HepG2 (cell line): Measurements from ENCODE around the gene MYADML2. TPM values are rescaled to one million over a fixed set of nuclear protein-coding genes. Genes with fewer than 3 reads are reported as not detected.
A peak's percentile ranks its signal among the peaks of the same experiment; 100 is the strongest.

Source experiments
- ELF4 ChIP-seq: sonication (generic); formaldehyde crosslinking; IDR thresholded peaks from 2 replicates; pipeline ENCODE4 v1.5.0; 2020; ENCODE audit warnings: missing genetic modification reagents, mild to moderate bottlenecking, moderate library complexity, borderline replicate concordance
- HDAC6 ChIP-seq: fragments of 200-600 bp; sonication (generic); IDR thresholded peaks from 2 replicates; pipeline ENCODE4 v1.7.0; 2017; ENCODE audit warnings: mild to moderate bottlenecking, antibody characterized with exemption, low read length, low read depth
- IKZF4 ChIP-seq: sonication (generic); formaldehyde crosslinking; IDR thresholded peaks from 2 replicates; pipeline ENCODE4 v1.5.1; 2020; ENCODE audit warnings: borderline replicate concordance, mild to moderate bottlenecking, low read depth, missing genetic modification reagents; ENCODE audit errors: not compliant biosample characterization
- NR2F1 ChIP-seq, 2 experiments: fragments of 450-650 bp in 1 of 2; formaldehyde crosslinking in 1 of 2; IDR thresholded peaks; 2 replicates each; pipeline versions ENCODE4 v1.5.0 to v1.6.1; 2016 to 2020; ENCODE audit warnings: mild to moderate bottlenecking in 1 of 2, missing compliant biosample characterization in 1 of 2, missing genetic modification reagents in 1 of 2, moderate library complexity in 1 of 2
- TARDBP ChIP-seq: sonication (generic); formaldehyde crosslinking; IDR thresholded peaks from 2 replicates; pipeline ENCODE4 v1.8.0; 2022; ENCODE audit warnings: mild to moderate bottlenecking, missing genetic modification reagents
- TEAD2 ChIP-seq: sonication (generic); formaldehyde crosslinking; IDR thresholded peaks from 2 replicates; pipeline ENCODE4 v1.9.0; 2021; ENCODE audit warnings: missing genetic modification reagents
- ZFP36L2 ChIP-seq: sonication (generic); formaldehyde crosslinking; IDR thresholded peaks from 2 replicates; pipeline ENCODE4 v1.4.0; 2020; ENCODE audit warnings: missing genetic modification reagents
- ZNF350 ChIP-seq: sonication (generic); formaldehyde crosslinking; IDR thresholded peaks from 2 replicates; pipeline ENCODE4 v1.4.0; 2020; ENCODE audit warnings: mild to moderate bottlenecking, low read depth, missing genetic modification reagents, borderline replicate concordance
- ZNF556 ChIP-seq: sonication (generic); formaldehyde crosslinking; IDR thresholded peaks from 2 replicates; pipeline ENCODE4 v1.4.0; 2020; ENCODE audit warnings: mild to moderate bottlenecking, missing genetic modification reagents, borderline replicate concordance
- polyA plus RNA-seq, 8 experiments: library from polyadenylated mRNA; depleted of rRNA in 3 of 8; stranded (reverse) in 7 of 8; unstranded in 1 of 8; fragments of >200 nt; fragmentation: Illumina TruSeq in 4 of 8; extraction: Trizol in 4 of 8; gene quantifications; 2 replicates each; pipeline versions ENCODE4 v1.2.1 to v1.2.3, GENCODE V29; 2011 to 2016; ENCODE audit warnings: low read depth in 4 of 8, missing spikeins in 1 of 8, mixed read lengths in 1 of 8; ENCODE audit not compliant: insufficient read depth in 1 of 8
- total RNA-seq, 5 experiments: library from RNA; depleted of rRNA; stranded (reverse); fragments of >200 nt; fragmentation: Illumina TruSeq; extraction: Trizol; gene quantifications; 2 replicates each; pipeline ENCODE4 v1.2.3, GENCODE V29; 2016; ENCODE audit warnings: low read depth in 1 of 5
- TF ChIP-seq, protein P1 (sequence below): sonication (generic); formaldehyde crosslinking; IDR thresholded peaks from 2 replicates; pipeline ENCODE4 v1.8.1; 2023; ENCODE audit warnings: mild to moderate bottlenecking, missing genetic modification reagents
- TF ChIP-seq, protein P2 (sequence below): sonication (generic); formaldehyde crosslinking; conservative IDR thresholded peaks from 2 replicates; pipeline ENCODE4 v1.4.0; 2020; ENCODE audit warnings: missing genetic modification reagents
- TF ChIP-seq, protein P3 (sequence below): sonication (generic); formaldehyde crosslinking; IDR thresholded peaks from 2 replicates; pipeline ENCODE4 v1.4.0; 2020; ENCODE audit warnings: missing genetic modification reagents
- TF ChIP-seq, protein P4 (sequence below): sonication (generic); formaldehyde crosslinking; IDR thresholded peaks from 2 replicates; pipeline ENCODE4 v1.5.0; 2020; ENCODE audit warnings: missing genetic modification reagents
- TF ChIP-seq, protein P5 (sequence below): sonication (generic); formaldehyde crosslinking; IDR thresholded peaks from 2 replicates; pipeline ENCODE4 v1.5.1; 2020; ENCODE audit warnings: missing genetic modification reagents, mild to moderate bottlenecking, borderline replicate concordance
- TF ChIP-seq, protein P6 (sequence below): fragments of 450-650 bp; IDR thresholded peaks from 2 replicates; pipeline ENCODE4 v1.6.1; 2017
- TF ChIP-seq, protein P7 (sequence below): sonication (generic); formaldehyde crosslinking; IDR thresholded peaks from 2 replicates; pipeline ENCODE4 v1.5.1; 2020; ENCODE audit warnings: mild to moderate bottlenecking, missing genetic modification reagents, borderline replicate concordance

Gene MYADML2
- total and polyA plus RNA-seq, 2 of the 13 experiments (the other 11 are each of a cell fraction or from before 2014, with no cell fraction given), result not detected

DNA sequence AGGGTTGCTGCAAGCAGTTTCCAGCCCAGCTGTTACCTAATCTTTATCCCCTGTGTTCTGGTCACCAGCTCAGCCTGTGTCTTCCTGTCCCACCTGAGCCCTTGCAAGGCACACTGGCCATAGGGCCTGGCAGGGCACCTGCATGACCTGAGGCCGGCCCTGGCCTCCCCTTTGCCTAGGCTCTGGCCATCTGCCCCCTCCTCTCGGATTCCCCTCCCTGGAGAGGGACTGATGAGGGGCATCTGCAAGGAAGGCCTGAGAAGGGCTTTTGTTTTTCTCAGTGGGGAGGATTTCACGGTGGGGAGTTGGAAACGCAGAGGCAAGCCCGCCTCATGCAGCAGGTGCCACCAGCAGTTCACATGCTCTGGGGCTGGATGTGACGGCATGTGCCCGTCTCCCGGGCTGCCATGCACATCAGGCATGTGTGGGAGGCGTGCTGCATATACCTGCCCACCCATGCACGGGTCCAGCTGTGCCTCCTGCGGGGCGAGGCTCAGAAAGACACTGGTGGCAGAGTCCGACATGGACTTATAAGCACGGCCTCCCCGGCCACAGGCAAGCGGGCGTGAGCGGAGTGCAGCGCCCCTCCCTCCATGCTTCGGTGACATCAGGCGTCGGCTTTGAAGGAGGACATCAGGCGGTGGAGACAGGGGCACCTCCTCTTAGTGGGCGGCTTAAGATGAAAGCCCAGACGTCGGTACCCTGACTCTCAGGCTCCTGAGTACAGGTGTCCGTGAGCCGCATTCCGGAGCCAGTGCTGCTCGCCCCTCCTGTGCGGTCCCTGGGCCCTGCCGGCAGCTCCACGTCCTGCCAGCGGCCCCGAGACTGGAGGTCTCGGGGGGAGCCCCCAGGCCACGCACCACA lies 46.9 kb upstream of the MYADML2 start (continued):
- TF ChIP-seq, protein P1, sequence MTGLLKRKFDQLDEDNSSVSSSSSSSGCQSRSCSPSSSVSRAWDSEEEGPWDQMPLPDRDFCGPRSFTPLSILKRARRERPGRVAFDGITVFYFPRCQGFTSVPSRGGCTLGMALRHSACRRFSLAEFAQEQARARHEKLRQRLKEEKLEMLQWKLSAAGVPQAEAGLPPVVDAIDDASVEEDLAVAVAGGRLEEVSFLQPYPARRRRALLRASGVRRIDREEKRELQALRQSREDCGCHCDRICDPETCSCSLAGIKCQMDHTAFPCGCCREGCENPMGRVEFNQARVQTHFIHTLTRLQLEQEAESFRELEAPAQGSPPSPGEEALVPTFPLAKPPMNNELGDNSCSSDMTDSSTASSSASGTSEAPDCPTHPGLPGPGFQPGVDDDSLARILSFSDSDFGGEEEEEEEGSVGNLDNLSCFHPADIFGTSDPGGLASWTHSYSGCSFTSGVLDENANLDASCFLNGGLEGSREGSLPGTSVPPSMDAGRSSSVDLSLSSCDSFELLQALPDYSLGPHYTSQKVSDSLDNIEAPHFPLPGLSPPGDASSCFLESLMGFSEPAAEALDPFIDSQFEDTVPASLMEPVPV (CRISPR knock-in tag), result peak; percentile 69
- TF ChIP-seq, protein P2, sequence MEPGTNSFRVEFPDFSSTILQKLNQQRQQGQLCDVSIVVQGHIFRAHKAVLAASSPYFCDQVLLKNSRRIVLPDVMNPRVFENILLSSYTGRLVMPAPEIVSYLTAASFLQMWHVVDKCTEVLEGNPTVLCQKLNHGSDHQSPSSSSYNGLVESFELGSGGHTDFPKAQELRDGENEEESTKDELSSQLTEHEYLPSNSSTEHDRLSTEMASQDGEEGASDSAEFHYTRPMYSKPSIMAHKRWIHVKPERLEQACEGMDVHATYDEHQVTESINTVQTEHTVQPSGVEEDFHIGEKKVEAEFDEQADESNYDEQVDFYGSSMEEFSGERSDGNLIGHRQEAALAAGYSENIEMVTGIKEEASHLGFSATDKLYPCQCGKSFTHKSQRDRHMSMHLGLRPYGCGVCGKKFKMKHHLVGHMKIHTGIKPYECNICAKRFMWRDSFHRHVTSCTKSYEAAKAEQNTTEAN (CRISPR knock-in tag), result no peak
- TF ChIP-seq ELF4 (CRISPR knock-in tag), result no peak
- TF ChIP-seq ZNF556 (CRISPR knock-in tag), result no peak; the same call in 1 of the 2 replicates
- TF ChIP-seq, protein P3, sequence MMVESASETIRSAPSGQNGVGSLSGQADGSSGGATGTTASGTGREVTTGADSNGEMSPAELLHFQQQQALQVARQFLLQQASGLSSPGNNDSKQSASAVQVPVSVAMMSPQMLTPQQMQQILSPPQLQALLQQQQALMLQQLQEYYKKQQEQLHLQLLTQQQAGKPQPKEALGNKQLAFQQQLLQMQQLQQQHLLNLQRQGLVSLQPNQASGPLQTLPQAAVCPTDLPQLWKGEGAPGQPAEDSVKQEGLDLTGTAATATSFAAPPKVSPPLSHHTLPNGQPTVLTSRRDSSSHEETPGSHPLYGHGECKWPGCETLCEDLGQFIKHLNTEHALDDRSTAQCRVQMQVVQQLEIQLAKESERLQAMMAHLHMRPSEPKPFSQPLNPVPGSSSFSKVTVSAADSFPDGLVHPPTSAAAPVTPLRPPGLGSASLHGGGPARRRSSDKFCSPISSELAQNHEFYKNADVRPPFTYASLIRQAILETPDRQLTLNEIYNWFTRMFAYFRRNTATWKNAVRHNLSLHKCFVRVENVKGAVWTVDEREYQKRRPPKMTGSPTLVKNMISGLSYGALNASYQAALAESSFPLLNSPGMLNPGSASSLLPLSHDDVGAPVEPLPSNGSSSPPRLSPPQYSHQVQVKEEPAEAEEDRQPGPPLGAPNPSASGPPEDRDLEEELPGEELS (CRISPR knock-in tag), result peak; percentile 24; the same call in 1 of the 2 replicates
- TF ChIP-seq, protein P4, sequence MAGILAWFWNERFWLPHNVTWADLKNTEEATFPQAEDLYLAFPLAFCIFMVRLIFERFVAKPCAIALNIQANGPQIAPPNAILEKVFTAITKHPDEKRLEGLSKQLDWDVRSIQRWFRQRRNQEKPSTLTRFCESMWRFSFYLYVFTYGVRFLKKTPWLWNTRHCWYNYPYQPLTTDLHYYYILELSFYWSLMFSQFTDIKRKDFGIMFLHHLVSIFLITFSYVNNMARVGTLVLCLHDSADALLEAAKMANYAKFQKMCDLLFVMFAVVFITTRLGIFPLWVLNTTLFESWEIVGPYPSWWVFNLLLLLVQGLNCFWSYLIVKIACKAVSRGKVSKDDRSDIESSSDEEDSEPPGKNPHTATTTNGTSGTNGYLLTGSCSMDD (CRISPR knock-in tag), result no peak
- TF ChIP-seq HDAC6, result no peak
- TF ChIP-seq TEAD2 (CRISPR knock-in tag), result no peak
- TF ChIP-seq ZNF350 (CRISPR knock-in tag), result no peak; the same call in 1 of the 2 replicates
- TF ChIP-seq, protein P5, sequence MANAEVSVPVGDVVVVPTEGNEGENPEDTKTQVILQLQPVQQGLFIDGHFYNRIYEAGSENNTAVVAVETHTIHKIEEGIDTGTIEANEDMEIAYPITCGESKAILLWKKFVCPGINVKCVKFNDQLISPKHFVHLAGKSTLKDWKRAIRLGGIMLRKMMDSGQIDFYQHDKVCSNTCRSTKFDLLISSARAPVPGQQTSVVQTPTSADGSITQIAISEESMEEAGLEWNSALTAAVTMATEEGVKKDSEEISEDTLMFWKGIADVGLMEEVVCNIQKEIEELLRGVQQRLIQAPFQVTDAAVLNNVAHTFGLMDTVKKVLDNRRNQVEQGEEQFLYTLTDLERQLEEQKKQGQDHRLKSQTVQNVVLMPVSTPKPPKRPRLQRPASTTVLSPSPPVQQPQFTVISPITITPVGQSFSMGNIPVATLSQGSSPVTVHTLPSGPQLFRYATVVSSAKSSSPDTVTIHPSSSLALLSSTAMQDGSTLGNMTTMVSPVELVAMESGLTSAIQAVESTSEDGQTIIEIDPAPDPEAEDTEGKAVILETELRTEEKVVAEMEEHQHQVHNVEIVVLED (CRISPR knock-in tag), result peak; percentile 45; the same call in 1 of the 2 replicates
- no peak for TF ChIP-seq ZFP36L2 (CRISPR knock-in tag)
- TF ChIP-seq IKZF4 (CRISPR knock-in tag), result peak; percentile 88
- TF ChIP-seq, protein P6, sequence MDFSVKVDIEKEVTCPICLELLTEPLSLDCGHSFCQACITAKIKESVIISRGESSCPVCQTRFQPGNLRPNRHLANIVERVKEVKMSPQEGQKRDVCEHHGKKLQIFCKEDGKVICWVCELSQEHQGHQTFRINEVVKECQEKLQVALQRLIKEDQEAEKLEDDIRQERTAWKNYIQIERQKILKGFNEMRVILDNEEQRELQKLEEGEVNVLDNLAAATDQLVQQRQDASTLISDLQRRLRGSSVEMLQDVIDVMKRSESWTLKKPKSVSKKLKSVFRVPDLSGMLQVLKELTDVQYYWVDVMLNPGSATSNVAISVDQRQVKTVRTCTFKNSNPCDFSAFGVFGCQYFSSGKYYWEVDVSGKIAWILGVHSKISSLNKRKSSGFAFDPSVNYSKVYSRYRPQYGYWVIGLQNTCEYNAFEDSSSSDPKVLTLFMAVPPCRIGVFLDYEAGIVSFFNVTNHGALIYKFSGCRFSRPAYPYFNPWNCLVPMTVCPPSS, result no peak
- TF ChIP-seq, protein P7, sequence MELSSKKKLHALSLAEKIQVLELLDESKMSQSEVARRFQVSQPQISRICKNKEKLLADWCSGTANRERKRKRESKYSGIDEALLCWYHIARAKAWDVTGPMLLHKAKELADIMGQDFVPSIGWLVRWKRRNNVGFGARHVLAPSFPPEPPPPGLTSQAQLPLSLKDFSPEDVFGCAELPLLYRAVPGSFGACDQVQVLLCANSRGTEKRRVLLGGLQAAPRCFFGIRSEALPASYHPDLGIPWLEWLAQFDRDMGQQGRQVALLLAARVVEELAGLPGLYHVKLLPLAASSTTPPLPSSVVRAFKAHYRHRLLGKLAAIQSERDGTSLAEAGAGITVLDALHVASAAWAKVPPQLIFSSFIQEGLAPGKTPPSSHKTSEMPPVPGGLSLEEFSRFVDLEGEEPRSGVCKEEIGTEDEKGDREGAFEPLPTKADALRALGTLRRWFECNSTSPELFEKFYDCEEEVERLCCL (CRISPR knock-in tag), result 0 out of 2 replicates have a peak, but pooled peaks have one; percentile 17
- no peak for TF ChIP-seq NR2F1 (CRISPR knock-in tag; IDR thresholded peaks at IDR 0.05)
- peak; percentile 88 for TF ChIP-seq TARDBP (CRISPR knock-in tag)
